Right lobe of liver (tissue), 6 donors: ENCODE data around the gene HBEGF. TPM values are rescaled to one million over a fixed set of nuclear protein-coding genes. Genes with fewer than 3 reads are reported as not detected.

Experiments
- ATAC-seq, 4 donors: fragments of 200-7000 bp; cut with Tn5 transposase; one replicate each; pipeline ENCODE4 v1.9.1; 2020; ENCODE audit warnings: mild to moderate bottlenecking in 4 of 4, moderate library complexity in 4 of 4
- DNase-seq, 3 donors: peaks; one replicate each; pipeline ENCODE4 v3.0.0-alpha.2; 2020
- H3K27ac ChIP-seq, 3 donors: fragments of 200-600 bp; one replicate each; pipeline ENCODE4 v1.8.0; 2022
- H3K27me3 ChIP-seq, 2 donors: fragments of 200-600 bp; one replicate each; pipeline ENCODE4 v1.8.0; 2022
- H3K36me3 ChIP-seq, 4 donors: fragments of 200-600 bp; sonication (generic) in 1 of 4; one replicate each; pipeline versions ENCODE4 v1.5.1 to v1.8.0; 2017 to 2022; ENCODE audit warnings: control low read depth in 1 of 4
- H3K4me1 ChIP-seq, 4 donors: fragments of 200-600 bp; sonication (generic) in 1 of 4; one replicate each; pipeline versions ENCODE4 v1.5.1 to v1.8.0; 2017 to 2022; ENCODE audit warnings: control low read depth in 1 of 4
- H3K4me3 ChIP-seq, 3 donors: fragments of 200-600 bp; one replicate each; pipeline ENCODE4 v1.8.0; 2022
- H3K9me3 ChIP-seq, 4 donors: fragments of 200-600 bp; sonication (generic) in 1 of 4; one replicate each; pipeline versions ENCODE4 v1.5.1 to v1.8.0; 2017 to 2022; ENCODE audit warnings: control low read depth in 1 of 4
- POLR2A ChIP-seq: fragments of 450-650 bp; IDR thresholded peaks from one replicate; pipeline ENCODE4 v1.6.1; 2017; ENCODE audit warnings: antibody characterized with exemption, mild to moderate bottlenecking
- WGBS: methylation state at CpG from one replicate; pipeline ENCODE4 v1.1.6; 2018; ENCODE audit warnings: low coverage, low lambda C conversion rate; ENCODE audit not compliant: insufficient coverage; ENCODE audit errors: missing lambda C conversion rate; 5-methylcytosine and 5-hydroxymethylcytosine counted together
- intact Hi-C, 2 donors: fragments of 100-400 bp; cut with DNase I; formaldehyde crosslinking; loops; one replicate each; pipeline versions ENCODE4 v1.11.2 to v1.14.1; 2022
- total RNA-seq, 6 experiments: library from RNA; depleted of rRNA in 2 of 6; stranded (reverse); fragments of >200 nt in 2 of 6; fragmentation: NEBNext Ultra II Directional in 3 of 6; extraction: Animal tissue kit (Norgen Biotek cat#: 25700) in 3 of 6; gene quantifications; one replicate each; pipeline versions ENCODE4 v1.1.0 to v1.2.4, GENCODE V29; 2016 to 2023
- TF ChIP-seq, protein P1 (sequence below), 4 donors: fragments of 200-600 bp in 3 of 4; fragments of 450-650 bp in 1 of 4; IDR thresholded peaks; one replicate each; pipeline versions ENCODE4 v1.5.1 to v1.8.0; 2016 to 2022; ENCODE audit warnings: antibody characterized with exemption in 4 of 4, mild to moderate bottlenecking in 2 of 4
- donor health status: DM: no; HTN: yes; CAD: no.
- donor health status: DM: no; HTN: no; CAD: no.
- donor health status: DM: no; HTN: no; CAD: no.
- donor health status: DM: no; HTN: yes; CAD: no.
- donor health status: DM: no; HTN: yes; CAD: no.

The HBEGF gene
- total RNA-seq, 6 experiments from 2014 or later, result 0.42 to 1.8 (median 0.78) TPM

DNA sequence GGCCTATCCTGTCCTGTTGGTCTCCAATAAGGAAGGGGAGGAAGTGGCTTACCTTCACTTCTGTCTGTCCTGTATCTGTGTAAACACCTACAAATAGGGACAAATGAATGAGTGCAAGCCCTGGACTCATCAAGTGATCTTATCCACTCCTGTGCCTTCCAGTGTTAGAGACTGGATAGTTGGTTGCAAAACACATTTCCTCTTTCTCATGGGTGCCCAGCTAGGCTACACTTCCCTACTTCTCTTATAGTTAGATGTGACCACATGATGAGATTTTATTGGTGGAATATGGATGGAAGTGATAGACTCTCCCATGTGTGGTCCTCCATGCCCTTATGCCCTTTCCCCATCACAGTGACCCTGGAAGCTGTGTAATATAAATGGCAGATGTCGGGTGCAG lies 26.6 kb downstream of the HBEGF start:
- no peaks in the 10 kb centered on the region for H3K27me3 ChIP-seq
- H3K4me3 ChIP-seq, result no peak overlapping the region
- H3K4me1 ChIP-seq, result peaks cover 0 to 7% (median 0%) of the 10 kb centered on the region in 4 donors
- peak; percentile 22 to 43 (median 30) for ATAC-seq
- no peaks in the 10 kb centered on the region for H3K36me3 ChIP-seq
- DNase-seq, result no peak
- TF ChIP-seq, protein P1, sequence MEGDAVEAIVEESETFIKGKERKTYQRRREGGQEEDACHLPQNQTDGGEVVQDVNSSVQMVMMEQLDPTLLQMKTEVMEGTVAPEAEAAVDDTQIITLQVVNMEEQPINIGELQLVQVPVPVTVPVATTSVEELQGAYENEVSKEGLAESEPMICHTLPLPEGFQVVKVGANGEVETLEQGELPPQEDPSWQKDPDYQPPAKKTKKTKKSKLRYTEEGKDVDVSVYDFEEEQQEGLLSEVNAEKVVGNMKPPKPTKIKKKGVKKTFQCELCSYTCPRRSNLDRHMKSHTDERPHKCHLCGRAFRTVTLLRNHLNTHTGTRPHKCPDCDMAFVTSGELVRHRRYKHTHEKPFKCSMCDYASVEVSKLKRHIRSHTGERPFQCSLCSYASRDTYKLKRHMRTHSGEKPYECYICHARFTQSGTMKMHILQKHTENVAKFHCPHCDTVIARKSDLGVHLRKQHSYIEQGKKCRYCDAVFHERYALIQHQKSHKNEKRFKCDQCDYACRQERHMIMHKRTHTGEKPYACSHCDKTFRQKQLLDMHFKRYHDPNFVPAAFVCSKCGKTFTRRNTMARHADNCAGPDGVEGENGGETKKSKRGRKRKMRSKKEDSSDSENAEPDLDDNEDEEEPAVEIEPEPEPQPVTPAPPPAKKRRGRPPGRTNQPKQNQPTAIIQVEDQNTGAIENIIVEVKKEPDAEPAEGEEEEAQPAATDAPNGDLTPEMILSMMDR (IDR thresholded peaks at IDR 0.05), result no peak
- TF ChIP-seq POLR2A, result no peak
- no peaks in the 10 kb centered on the region for H3K9me3 ChIP-seq
- intact Hi-C loops, result no loop called here
- no peak overlapping the region for H3K27ac ChIP-seq
- WGBS, result 100% methylated on average over 1 of the region's 1 CpG

- Histone ChIP-seq H3K9me3 (no peaks in the 10 kb centered on the region), H3K27me3 (no peaks in the 10 kb centered on the region), H3K4me3 (no peak overlapping the region), H3K27ac (no peak overlapping the region), H3K36me3 (no peaks in the 10 kb centered on the region), H3K4me1 (peaks cover 0 to 7% (median 0%) of the 10 kb centered on the region in 4 donors)
- TF ChIP-seq, protein P1 (IDR thresholded peaks at IDR 0.05), result no peak
- TF ChIP-seq POLR2A, result no peak
- DNase-seq (no peak), ATAC-seq (no peak)
- intact Hi-C loops, result no loop called here
- WGBS, result 86% methylated on average over 4 of the region's 4 CpGs
Observed at GRCh38 chr5:140318792-140319191, 27.6 kb downstream of the HBEGF start.

DNA sequence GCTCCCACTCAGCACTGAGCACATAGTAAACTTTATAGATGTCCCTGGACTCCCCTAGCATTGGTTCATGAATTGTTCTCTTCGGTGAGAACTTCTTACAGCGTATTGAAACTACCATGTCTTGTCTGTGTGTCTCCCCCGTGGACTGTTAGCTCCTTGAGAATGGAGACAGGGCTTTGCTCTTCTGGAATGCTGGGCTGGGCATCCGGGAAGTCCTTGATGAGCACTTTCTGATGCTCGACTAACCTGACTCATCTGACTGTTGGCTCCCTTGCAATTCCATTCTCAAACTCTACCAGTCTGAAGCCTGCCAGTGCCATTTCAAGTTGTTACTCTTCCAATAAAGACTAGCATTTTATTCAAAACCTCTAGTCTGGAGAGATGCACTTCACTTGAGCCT lies 28.5 kb downstream of the HBEGF start:
- ATAC-seq (no peak), DNase-seq (no peak)
- intact Hi-C loops, result no loop called here
- WGBS, result 66% methylated on average over 2 of the region's 5 CpGs
- TF ChIP-seq, protein P1 (IDR thresholded peaks at IDR 0.05), result no peak
- no peak for TF ChIP-seq POLR2A
- H3K27me3 ChIP-seq, result no peaks in the 10 kb centered on the region
- no peak overlapping the region for H3K4me3 ChIP-seq
- no peaks in the 10 kb centered on the region for H3K9me3 ChIP-seq
- no peak overlapping the region for H3K27ac ChIP-seq
- H3K4me1 ChIP-seq, result no peaks in the 10 kb centered on the region
- H3K36me3 ChIP-seq, result no peaks in the 10 kb centered on the region

DNA sequence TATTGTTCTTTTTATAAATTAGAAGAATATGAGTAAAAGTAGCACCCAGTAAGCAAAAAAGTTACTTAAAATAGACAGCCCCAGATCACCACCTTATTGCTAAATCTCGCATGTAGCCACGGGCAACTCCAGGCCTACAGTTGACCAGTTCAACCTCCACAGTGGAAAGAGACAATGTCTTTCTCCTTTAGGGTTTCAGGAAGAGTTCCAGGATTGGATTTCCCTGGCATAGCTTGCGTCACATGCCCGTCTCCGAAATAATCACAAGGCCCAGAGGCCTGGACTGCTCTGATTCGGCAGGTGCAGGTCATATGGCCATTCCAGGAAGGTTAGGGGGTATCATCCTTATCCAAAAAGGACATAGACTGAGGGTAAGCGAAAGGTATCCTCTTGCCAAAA lies 33.6 kb downstream of the HBEGF start:
- intact Hi-C loops, result no loop called here
- Histone ChIP-seq H3K27me3 (no peaks in the 10 kb centered on the region), H3K4me1 (no peaks in the 10 kb centered on the region), H3K36me3 (no peaks in the 10 kb centered on the region), H3K27ac (peak overlapping the region in 2 of 3 donors; percentile 36 to 44), H3K4me3 (no peak overlapping the region), H3K9me3 (no peaks in the 10 kb centered on the region)
- ATAC-seq (no peak), DNase-seq (no peak)
- WGBS, result 77% methylated on average over 6 of the region's 7 CpGs
- TF ChIP-seq, protein P1 (IDR thresholded peaks at IDR 0.05), result no peak
- no peak for TF ChIP-seq POLR2A
